Measurements from ENCODE around the gene MPDU1.

DNA sequence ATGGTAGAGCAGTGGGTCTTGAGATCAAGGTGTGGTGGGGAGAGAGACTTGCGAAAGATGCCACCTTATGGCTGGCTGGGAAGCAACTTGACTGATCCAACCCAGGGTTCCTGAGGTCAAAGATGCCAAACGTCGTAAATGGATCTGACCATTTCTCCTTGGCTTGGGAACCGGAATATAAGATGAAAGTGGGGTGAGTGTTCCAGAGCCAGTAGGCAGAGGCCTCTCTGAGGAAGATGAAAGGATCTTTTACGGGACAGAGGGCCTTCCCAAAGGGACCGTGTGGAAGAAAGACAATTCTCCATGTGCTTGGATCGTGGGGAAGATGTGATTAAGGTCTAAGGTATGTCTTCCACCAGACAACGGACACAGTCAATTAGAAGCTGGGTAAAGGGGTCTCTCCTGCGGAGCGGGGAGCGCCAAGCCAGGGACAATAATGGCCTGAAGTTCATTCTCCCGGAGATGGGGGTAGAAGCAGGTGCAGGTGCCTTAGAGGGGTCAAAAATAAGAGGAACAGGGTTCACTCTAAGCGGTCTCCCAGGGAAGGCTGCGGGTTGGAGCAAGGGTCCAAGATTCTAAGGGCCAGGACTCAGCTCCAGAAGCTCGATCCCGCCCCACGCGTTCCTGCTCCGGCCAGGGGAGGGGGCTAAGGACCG, 30.2 kb downstream of the MPDU1 start:
- TF ChIP-seq, protein P1, sequence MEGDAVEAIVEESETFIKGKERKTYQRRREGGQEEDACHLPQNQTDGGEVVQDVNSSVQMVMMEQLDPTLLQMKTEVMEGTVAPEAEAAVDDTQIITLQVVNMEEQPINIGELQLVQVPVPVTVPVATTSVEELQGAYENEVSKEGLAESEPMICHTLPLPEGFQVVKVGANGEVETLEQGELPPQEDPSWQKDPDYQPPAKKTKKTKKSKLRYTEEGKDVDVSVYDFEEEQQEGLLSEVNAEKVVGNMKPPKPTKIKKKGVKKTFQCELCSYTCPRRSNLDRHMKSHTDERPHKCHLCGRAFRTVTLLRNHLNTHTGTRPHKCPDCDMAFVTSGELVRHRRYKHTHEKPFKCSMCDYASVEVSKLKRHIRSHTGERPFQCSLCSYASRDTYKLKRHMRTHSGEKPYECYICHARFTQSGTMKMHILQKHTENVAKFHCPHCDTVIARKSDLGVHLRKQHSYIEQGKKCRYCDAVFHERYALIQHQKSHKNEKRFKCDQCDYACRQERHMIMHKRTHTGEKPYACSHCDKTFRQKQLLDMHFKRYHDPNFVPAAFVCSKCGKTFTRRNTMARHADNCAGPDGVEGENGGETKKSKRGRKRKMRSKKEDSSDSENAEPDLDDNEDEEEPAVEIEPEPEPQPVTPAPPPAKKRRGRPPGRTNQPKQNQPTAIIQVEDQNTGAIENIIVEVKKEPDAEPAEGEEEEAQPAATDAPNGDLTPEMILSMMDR (IDR thresholded peaks at IDR 0.05) = no peak
- no peak for TF ChIP-seq POLR2A (IDR thresholded peaks at IDR 0.05)

All from lower leg skin (tissue), 3 donors.